Measurements from ENCODE around the gene AGTR2. TPM values are rescaled to one million over a fixed set of nuclear protein-coding genes. Genes with fewer than 3 reads are reported as not detected.

AGTR2 gene
- total RNA-seq = not detected in 2 replicates

DNA sequence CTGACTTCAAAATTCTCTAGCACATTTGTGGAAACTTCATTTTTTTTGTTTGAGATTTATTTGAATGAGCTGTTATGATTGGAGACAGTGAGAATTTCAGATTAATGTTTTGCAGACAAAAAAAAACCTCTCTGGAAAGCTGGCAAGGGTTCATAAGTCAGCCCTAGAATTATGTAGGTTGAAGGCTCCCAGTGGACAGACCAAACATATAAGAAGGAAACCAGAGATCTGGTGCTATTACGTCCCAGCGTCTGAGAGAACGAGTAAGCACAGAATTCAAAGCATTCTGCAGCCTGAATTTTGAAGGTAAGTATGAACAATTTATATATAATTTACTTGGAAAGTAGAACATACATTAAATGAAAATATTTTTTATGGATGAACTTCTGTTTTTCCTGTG is at the start of gene AGTR2:
TSS of gene AGTR2 (plus strand) at position 234 of the 400 bp plus-strand sequence. CDS start 1,537 bp downstream, outside the sequence.

Data from smooth muscle cell of trachea (primary cell).